Brain microvascular endothelial cell (primary cell): Measurements from ENCODE around the gene VAV1.

ENCODE experiments used
- DNase-seq: peaks from one replicate; pipeline ENCODE4 v3.0.0-alpha.2; 2020
- H3K27ac ChIP-seq: fragments of 250-450 bp; sonication (Bioruptor Pico); 2 replicates; pipeline ENCODE4 v1.5.1; 2020; ENCODE audit warnings: mild to moderate bottlenecking, moderate library complexity
- H3K27me3 ChIP-seq: fragments of 250-450 bp; sonication (Bioruptor Pico); replicated peaks from 2 replicates; pipeline ENCODE4 v1.5.1; 2020; ENCODE audit warnings: mild to moderate bottlenecking
- H3K36me3 ChIP-seq: fragments of 250-450 bp; sonication (Bioruptor Pico); replicated peaks from 2 replicates; pipeline ENCODE4 v1.5.1; 2020; ENCODE audit warnings: mild to moderate bottlenecking
- H3K4me3 ChIP-seq: 2 replicates; pipeline ENCODE4 v1.5.1; 2011; ENCODE audit warnings: low read depth, mild to moderate bottlenecking, control low read depth, low read length, moderate library complexity
- CTCF ChIP-seq: IDR thresholded peaks from 2 replicates; pipeline ENCODE4 v1.5.1; 2011; ENCODE audit warnings: low read depth, mild to moderate bottlenecking, moderate library complexity, low read length, control low read depth, inconsistent platforms; ENCODE audit errors: missing control alignments
- in situ Hi-C: cut with HindIII; loops from 2 replicates; pipeline ENCODE4 v1.10.0; 2017; ENCODE audit warnings: low sequenced_read_pairs, low pct_ligation_motif_present

VAV1 gene

GRCh38 chr19:6834433-6834832, 61.9 kb downstream of the VAV1 start:
- in situ Hi-C loops: no loop called here
- no peaks in the 10 kb centered on the region for H3K36me3 ChIP-seq

DNA sequence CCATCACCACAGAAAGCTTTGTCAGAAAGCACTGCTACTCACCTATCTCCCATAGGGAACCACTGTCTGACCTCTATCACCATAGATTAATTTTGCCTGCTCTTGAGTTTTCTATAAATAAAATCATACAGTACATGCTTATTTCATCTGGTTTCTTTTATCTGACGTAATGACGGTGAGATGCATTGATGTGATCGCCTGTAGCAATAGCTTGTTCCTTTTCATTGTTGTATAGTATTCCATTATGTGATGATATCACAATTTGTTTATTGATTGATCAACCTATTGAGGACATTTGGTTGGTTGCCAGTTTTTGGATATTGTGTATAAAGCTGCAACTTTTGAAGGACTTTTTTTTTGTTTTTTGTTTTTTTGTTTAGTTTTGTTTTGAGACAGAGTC, 63.0 kb downstream of the VAV1 start:
- Histone ChIP-seq H3K27me3 (no peaks in the 10 kb centered on the region), H3K4me3 (no peak overlapping the region), H3K27ac (no peak overlapping the region), H3K36me3 (no peaks in the 10 kb centered on the region)
- in situ Hi-C loops: no loop called here
- no peak for TF ChIP-seq CTCF
- DNase-seq: no peak

More at GRCh38 chr19:6834433-6834832, 61.9 kb downstream of the VAV1 start:
- Histone ChIP-seq H3K27me3 (no peaks in the 10 kb centered on the region), H3K4me3 (no peak overlapping the region), H3K27ac (no peak overlapping the region)
- no peak for TF ChIP-seq CTCF
- DNase-seq: no peak

DNA sequence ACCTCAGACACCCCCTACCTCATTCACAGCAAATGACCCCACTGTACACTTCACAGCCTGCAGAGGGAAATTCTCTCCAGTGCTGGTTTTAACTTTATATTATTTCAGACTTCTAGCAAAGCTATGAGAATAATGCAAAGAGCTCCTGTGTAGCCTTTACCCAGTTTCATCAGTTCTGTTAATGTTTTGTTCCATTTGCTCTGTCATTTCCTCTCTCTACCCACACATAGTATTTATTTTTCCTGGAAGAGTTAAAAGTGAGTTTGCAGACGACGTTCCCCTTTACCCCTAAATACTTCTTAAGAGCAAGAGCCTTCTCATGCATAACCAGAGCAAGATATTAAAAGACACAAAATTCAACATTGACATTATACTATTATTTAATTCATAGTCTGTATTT, 65.0 kb downstream of the VAV1 start:
- Histone ChIP-seq H3K27ac (no peak overlapping the region), H3K36me3 (no peaks in the 10 kb centered on the region), H3K4me3 (no peak overlapping the region), H3K27me3 (no peaks in the 10 kb centered on the region)
- DNase-seq: no peak
- in situ Hi-C loops: no loop called here
- no peak for TF ChIP-seq CTCF

- Histone ChIP-seq H3K4me3 (no peak overlapping the region), H3K27me3 (no peaks in the 10 kb centered on the region), H3K36me3 (no peaks in the 10 kb centered on the region), H3K27ac (no peak overlapping the region)
- TF ChIP-seq CTCF: no peak
- no peak for DNase-seq
- in situ Hi-C loops: no loop called here
Measured at GRCh38 chr19:6838062-6838655, 65.7 kb downstream of the VAV1 start.

DNA sequence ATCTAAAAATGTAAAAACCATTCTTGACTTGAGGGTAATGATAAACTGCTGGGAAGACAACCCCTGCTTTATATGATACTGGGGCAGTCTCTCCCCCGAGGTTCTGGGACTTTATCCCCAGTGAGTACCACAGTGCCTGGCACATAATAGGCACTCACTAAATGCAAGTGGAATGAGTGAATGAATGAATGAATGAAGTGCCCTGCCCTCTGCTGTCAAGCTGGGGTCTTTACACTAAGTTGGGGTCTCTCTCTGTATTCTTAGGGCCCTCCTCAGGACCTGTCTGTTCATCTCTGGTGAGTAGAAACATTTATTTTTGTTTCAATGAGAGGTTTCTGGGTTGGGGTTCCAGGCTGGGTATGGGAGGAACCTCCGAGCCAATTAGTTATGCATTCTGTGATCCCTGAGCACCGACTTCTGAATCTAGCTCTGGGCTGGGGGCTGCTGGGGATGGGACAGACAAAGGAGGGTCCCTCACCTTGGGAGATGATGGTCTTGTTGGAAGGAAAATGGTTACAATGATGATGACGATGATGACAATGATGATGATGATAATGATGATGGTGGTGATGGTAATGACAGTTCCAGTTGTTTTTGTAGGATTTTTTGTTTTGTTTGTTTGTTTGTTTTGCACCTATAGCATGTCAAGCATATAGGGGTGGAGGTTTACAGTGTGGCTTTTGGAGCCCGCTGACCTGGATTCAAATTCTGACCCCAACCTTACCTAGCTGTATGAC, 70.5 kb downstream of the VAV1 start:
- Histone ChIP-seq H3K36me3 (no peaks in the 10 kb centered on the region), H3K4me3 (no peak overlapping the region), H3K27ac (no peak overlapping the region), H3K27me3 (no peaks in the 10 kb centered on the region)
- in situ Hi-C loops: no loop called here
- DNase-seq: no peak
- TF ChIP-seq CTCF: no peak
